GM23248 (cell line): ENCODE measurements around the gene NAIF1. TPM values are rescaled to one million over a fixed set of nuclear protein-coding genes. Genes with fewer than 3 reads are reported as not detected.

Source experiments
- DNase-seq: peaks from one replicate; pipeline ENCODE4 v3.0.0-alpha.2; 2015
- H2AFZ ChIP-seq: fragments of 200-600 bp; sonication (generic); 2 replicates; pipeline ENCODE4 v1.6.1; 2016; ENCODE audit warnings: antibody characterized with exemption
- H3F3A ChIP-seq: fragments of 200-600 bp; sonication (generic); 2 replicates; pipeline ENCODE4 v1.6.1; 2016; ENCODE audit warnings: mild to moderate bottlenecking, antibody characterized with exemption, mixed run types; ENCODE audit not compliant: insufficient read depth
- H3K27ac ChIP-seq: fragments of 200-600 bp; sonication (generic); 2 replicates; pipeline ENCODE4 v1.5.1; 2016; ENCODE audit warnings: mild to moderate bottlenecking
- H3K27me3 ChIP-seq: fragments of 200-600 bp; sonication (generic); replicated peaks from 2 replicates; pipeline ENCODE4 v1.6.1; 2016; ENCODE audit warnings: mild to moderate bottlenecking; ENCODE audit not compliant: insufficient read depth
- H3K36me3 ChIP-seq: fragments of 200-600 bp; sonication (generic); 2 replicates; pipeline ENCODE4 v1.6.1; 2016; ENCODE audit warnings: low read depth, mild to moderate bottlenecking
- H3K4me1 ChIP-seq: fragments of 200-600 bp; sonication (generic); 2 replicates; pipeline ENCODE4 v1.6.1; 2016; ENCODE audit warnings: mild to moderate bottlenecking; ENCODE audit not compliant: insufficient read depth
- H3K4me2 ChIP-seq: fragments of 200-600 bp; sonication (generic); one replicate; pipeline ENCODE4 v1.6.1; 2016; ENCODE audit warnings: mild to moderate bottlenecking; ENCODE audit not compliant: unreplicated experiment
- H3K4me3 ChIP-seq: fragments of 200-600 bp; sonication (generic); 2 replicates; pipeline ENCODE4 v1.5.1; 2016; ENCODE audit warnings: mild to moderate bottlenecking
- H3K79me2 ChIP-seq: fragments of 200-600 bp; sonication (generic); 2 replicates; pipeline ENCODE4 v1.6.1; 2016; ENCODE audit warnings: mild to moderate bottlenecking; ENCODE audit not compliant: insufficient read depth
- H3K9ac ChIP-seq: fragments of 200-600 bp; sonication (generic); 2 replicates; pipeline ENCODE4 v1.6.1; 2016; ENCODE audit warnings: mild to moderate bottlenecking
- H3K9me2 ChIP-seq: fragments of 200-600 bp; sonication (generic); 2 replicates; pipeline ENCODE4 v1.6.1; 2016; ENCODE audit warnings: mixed run types, mild to moderate bottlenecking, moderate library complexity; ENCODE audit not compliant: insufficient read depth
- H3K9me3 ChIP-seq: fragments of 200-600 bp; sonication (generic); one replicate; pipeline ENCODE4 v1.6.1; 2017; ENCODE audit warnings: low read depth
- H4K20me1 ChIP-seq: fragments of 200-600 bp; sonication (generic); 2 replicates; pipeline ENCODE4 v1.6.0; 2016; ENCODE audit not compliant: insufficient read depth
- EZH2 ChIP-seq: fragments of 200-600 bp; sonication (generic); IDR thresholded peaks from 2 replicates; pipeline ENCODE4 v1.6.1; 2018; ENCODE audit warnings: antibody characterized with exemption, mild to moderate bottlenecking; ENCODE audit not compliant: insufficient read depth, poor library complexity, severe bottlenecking
- EZH2phosphoT487 ChIP-seq: fragments of 200-600 bp; sonication (generic); IDR thresholded peaks from 2 replicates; pipeline ENCODE4 v1.6.1; 2018; ENCODE audit warnings: antibody characterized with exemption, moderate library complexity, mild to moderate bottlenecking, low read depth; ENCODE audit not compliant: insufficient read depth
- WGBS, 2 experiments: methylation state at CpG; one replicate each; pipeline ENCODE4 v1.1.6; 2015 to 2017; ENCODE audit warnings: low lambda C conversion rate in 2 of 2, low coverage in 1 of 2; ENCODE audit errors: missing lambda C conversion rate in 2 of 2; 5-methylcytosine and 5-hydroxymethylcytosine counted together
- in situ Hi-C: fragments of 300-500 bp; cut with MboI; formaldehyde crosslinking; loops from 2 replicates; pipeline ENCODE4 v1.15.0; 2020
- polyA plus RNA-seq: library from polyadenylated mRNA; unstranded; fragments of >200 nt; fragmentation: Nextera tagmentation; extraction: Ambion mirVana; gene quantifications from 2 replicates; pipeline ENCODE4 v1.2.1, GENCODE V29; 2016
- total RNA-seq: library from RNA; depleted of rRNA; stranded (reverse); fragments of >200 nt; shearing (Covaris generic); gene quantifications from 2 replicates; pipeline ENCODE4 v1.2.3, GENCODE V29; 2014

NAIF1 gene
- total and polyA plus RNA-seq, 2 experiments from 2014 or later, result 4.8 to 9.5 TPM

DNA sequence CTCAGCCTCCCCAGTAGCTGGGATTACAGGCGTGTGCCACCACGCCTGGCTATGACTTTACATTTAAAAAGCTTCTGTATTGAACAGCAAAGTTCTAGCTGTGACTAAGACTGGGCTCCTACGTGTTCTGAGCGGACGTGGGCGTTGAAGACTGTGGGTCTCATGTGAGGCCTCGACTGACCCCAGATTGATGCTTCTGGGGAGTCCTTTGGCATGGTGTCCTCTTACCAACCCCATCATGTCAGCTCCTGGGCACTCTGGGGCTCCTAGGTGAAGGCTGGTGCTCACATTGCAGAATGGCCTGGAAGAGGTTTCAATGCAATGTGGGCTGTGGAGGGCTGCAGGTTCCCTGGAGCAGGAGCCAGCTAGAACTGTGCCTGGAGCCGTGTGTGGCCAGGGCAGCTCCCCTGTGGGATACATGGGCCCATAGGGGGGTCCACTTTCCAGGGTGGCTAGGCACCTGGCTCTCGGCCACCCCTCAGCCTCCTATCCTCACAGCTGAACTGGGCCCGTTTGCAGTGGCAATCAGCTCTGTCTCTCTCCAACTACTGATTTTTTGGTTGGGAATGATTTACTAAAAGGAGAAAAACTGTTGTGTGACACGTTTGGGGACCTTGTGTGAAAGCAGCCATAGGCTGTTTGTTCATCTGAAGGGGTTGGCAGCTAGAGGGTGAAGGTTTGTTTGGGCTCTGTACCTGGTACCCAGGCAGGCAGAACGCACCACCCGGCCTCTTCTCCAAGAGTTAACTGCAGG, 30.6 kb upstream of the NAIF1 start:
- H2AFZ ChIP-seq, result 0 out of 2 replicates have a peak overlapping the region, but pooled peaks have one; percentile 19
- in situ Hi-C loops, result no loop called here
- H3K4me1 ChIP-seq, result peaks cover 43% of the 10 kb centered on the region

DNA sequence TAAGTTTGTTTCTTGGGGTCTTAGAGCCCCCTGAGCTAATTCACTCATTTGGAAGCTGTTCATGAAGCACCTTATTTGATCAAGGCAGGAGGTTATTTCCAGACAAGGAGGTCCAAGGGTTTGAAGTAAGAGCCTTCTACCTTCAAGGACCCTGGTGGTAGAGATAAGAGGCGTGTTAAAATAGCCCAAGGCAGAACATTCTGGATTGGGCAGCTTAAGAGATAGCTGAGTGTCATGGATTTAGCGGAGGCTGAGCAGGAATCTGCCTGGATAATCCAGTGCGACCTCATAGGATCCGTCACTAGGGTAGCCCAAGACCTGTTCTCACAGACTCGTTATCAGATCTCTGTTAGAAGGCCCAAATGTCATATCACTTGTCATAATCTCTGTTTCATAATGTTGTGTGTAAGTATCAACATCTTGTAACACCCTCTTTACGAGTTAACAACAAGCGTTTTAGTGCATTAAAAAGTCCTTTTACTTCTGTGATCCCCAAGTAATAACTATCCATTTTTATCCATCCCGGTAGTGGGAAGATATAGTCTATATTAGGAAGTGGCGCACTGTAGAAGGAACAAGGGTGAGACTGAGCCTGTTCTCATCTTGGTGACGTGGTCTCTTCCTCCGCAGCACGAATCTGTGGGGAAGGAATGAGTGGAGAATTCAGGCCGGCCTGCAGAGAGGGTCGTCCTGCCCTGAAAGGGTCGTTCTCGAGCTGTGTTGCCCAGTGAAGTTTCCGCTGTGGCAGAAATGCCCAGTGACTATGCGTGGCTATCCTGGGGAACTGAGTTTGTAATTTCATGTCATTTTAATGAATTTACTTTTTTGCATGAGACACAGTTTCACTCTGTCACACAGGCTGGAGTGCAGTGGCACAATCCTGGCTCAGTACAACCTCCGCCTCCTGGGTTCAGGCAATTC, 29.8 kb upstream of the NAIF1 start:
- no peak for DNase-seq
- H3K9ac ChIP-seq, result no peak overlapping the region; the same call in 1 of the 2 replicates
- no peaks in the 10 kb centered on the region for H3K27me3 ChIP-seq
- in situ Hi-C loops, result no loop called here
- H3K4me1 ChIP-seq, result peaks cover 44% of the 10 kb centered on the region
- no peaks in the 10 kb centered on the region for H4K20me1 ChIP-seq
- no peaks in the 10 kb centered on the region for H3K9me3 ChIP-seq
- TF ChIP-seq EZH2, result no peak
- no peak for TF ChIP-seq EZH2phosphoT487
- H3K4me3 ChIP-seq, result no peak overlapping the region
- H3K9me2 ChIP-seq, result no peaks in the 10 kb centered on the region
- peaks cover 4% of the 10 kb centered on the region; the same call in 1 of the 2 replicates for H3K36me3 ChIP-seq
- H3F3A ChIP-seq, result peaks cover 49% of the 10 kb centered on the region
- 89 to 90% methylated on average over 19 of the region's 19 CpGs for WGBS, 2 experiments
- H3K79me2 ChIP-seq, result peaks cover 77% of the 10 kb centered on the region
- H3K27ac ChIP-seq, result peak overlapping the region; percentile 97; the same call in 1 of the 2 replicates
- H3K4me2 ChIP-seq, result no peak overlapping the region
- no peak overlapping the region for H2AFZ ChIP-seq

More for the DNA sequence above, 30.6 kb upstream of the NAIF1 start:
- WGBS, 2 experiments, result 57 to 61% methylated on average over 13 of the region's 13 CpGs
- H3K27ac ChIP-seq, result peak overlapping the region; percentile 97
- no peaks in the 10 kb centered on the region for H3K9me3 ChIP-seq
- H4K20me1 ChIP-seq, result no peaks in the 10 kb centered on the region
- DNase-seq, result no peak
- H3K4me3 ChIP-seq, result peak overlapping the region; percentile 75
- H3K36me3 ChIP-seq, result peaks cover 13% of the 10 kb centered on the region; the same call in 1 of the 2 replicates
- no peaks in the 10 kb centered on the region for H3K27me3 ChIP-seq
- no peaks in the 10 kb centered on the region for H3K9me2 ChIP-seq
- no peak for TF ChIP-seq EZH2phosphoT487
- TF ChIP-seq EZH2, result no peak
- H3K4me2 ChIP-seq, result peak overlapping the region; percentile 96
- peaks cover 49% of the 10 kb centered on the region for H3F3A ChIP-seq
- H3K9ac ChIP-seq, result peak overlapping the region; percentile 93
- peaks cover 77% of the 10 kb centered on the region for H3K79me2 ChIP-seq

DNA sequence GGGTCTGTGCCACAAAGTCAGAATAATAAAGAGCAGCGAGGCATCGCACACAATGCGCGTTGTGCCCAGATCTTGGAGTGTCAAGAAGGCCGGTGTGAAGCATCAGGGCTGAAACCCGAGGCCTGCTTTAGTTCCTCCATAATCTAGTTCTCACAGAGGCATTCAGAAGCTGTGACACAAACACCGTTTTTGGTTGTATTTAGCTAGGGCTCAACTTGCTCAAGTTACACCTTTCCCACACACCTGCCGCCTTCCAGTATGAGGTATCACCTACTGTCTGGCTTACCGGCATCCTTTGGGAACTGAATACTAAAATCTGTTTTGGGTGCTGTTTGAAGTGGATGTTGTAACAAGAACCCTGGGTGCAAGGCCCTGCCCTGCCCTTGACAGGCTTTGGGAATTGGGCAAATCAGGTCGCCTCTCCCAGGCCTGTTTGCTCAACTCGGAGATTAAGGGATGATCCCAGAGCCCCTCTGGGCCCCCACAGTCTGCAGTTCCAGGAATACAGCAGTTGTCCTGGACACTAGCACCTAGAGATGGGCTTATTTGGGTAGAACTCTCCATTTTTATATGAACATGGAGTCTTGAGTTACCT, 27.9 kb upstream of the NAIF1 start:
- in situ Hi-C loops, result no loop called here
- H3K9ac ChIP-seq, result peak overlapping the region; percentile 58
- H3K9me3 ChIP-seq, result no peaks in the 10 kb centered on the region
- peak overlapping the region; percentile 55 for H3K4me2 ChIP-seq
- no peaks in the 10 kb centered on the region for H3K36me3 ChIP-seq
- peak overlapping the region; percentile 98 for H3K27ac ChIP-seq
- no peak overlapping the region for H2AFZ ChIP-seq
- TF ChIP-seq EZH2phosphoT487 (no peak), EZH2 (no peak)
- H4K20me1 ChIP-seq, result no peaks in the 10 kb centered on the region
- no peaks in the 10 kb centered on the region for H3K27me3 ChIP-seq
- peak overlapping the region; percentile 21; the same call in 1 of the 2 replicates for H3K4me3 ChIP-seq
- H3K4me1 ChIP-seq, result peaks cover 45% of the 10 kb centered on the region
- DNase-seq, result no peak
- no peaks in the 10 kb centered on the region for H3K9me2 ChIP-seq
- peaks cover 77% of the 10 kb centered on the region for H3K79me2 ChIP-seq
- 76 to 77% methylated on average over 11 of the region's 11 CpGs for WGBS, 2 experiments
- peaks cover 45% of the 10 kb centered on the region for H3F3A ChIP-seq

DNA sequence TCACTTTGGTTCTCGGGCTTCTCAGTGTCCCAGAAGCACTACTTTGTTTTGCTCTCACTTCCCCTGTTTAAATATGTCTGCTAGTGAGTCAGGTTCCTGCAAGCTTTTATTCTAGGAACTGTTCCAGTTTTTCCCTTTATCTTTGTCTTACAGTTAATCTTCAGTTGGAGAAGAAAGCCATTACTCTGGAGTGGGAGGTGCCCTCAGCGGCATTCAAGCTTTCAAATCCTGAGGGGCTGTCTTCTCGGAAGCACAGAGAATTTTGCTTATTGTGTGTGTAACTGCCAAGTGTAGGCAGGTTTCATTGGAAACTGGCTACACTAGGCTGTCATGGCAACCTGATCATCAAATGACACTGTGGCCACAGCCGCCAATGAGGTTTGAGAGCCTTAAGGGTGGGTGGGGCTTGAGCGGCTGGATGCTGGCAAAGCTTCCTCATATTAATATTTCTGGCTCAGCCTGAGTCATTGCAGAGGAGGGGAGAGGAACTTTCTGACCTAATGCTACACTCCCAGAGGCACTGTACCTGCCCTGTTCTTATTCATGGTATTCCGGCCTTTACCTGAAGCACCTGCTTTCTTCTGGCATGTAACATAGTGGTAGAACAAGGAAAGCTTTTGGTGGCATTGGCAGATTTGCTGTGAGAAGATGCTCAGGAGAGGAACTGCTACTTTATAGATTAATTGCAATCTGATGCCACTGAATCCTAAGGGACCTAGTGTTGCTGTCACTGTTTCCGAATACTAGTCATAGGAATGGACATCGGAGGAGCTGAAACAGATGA, 27.2 kb upstream of the NAIF1 start:
- no peak for TF ChIP-seq EZH2phosphoT487
- TF ChIP-seq EZH2, result no peak
- Histone ChIP-seq H3K27ac (peak overlapping the region; percentile 98), H4K20me1 (no peaks in the 10 kb centered on the region), H3K9ac (peak overlapping the region; percentile 84), H3K4me2 (peak overlapping the region; percentile 77), H3K4me1 (peaks cover 38% of the 10 kb centered on the region), H3K36me3 (no peaks in the 10 kb centered on the region), H2AFZ (peak overlapping the region; percentile 57), H3K27me3 (no peaks in the 10 kb centered on the region), H3F3A (peaks cover 38% of the 10 kb centered on the region), H3K9me2 (no peaks in the 10 kb centered on the region), H3K9me3 (no peaks in the 10 kb centered on the region), H3K79me2 (peaks cover 77% of the 10 kb centered on the region), H3K4me3 (peak overlapping the region; percentile 62)
- DNase-seq, result peak; percentile 99
- in situ Hi-C loops, result no loop called here
- 2 to 4% methylated on average over 8 of the region's 8 CpGs for WGBS, 2 experiments
